SW480 (cell line): Measurements from ENCODE around the gene DNAH10.

Experiments
- DNase-seq: peaks from one replicate; pipeline ENCODE4 v3.0.0-alpha.2; 2016; ENCODE audit warnings: low spot score

DNAH10 gene

GRCh38 chr12:123761841-123762714 lies at the start of gene DNAH10:
DNAH10 (plus strand) TSS chr12:123762301; CDS start chr12:123762337, 36 bp downstream.
- DNase-seq: peak; percentile 26

- DNase-seq: no peak
These were observed 49.3 kb upstream of the DNAH10 start for GRCh38 chr12:123712780-123713319.

GRCh38 chr12:123713398-123713797 lies 48.7 kb upstream of the DNAH10 start:
- DNase-seq: no peak

GRCh38 chr12:123713823-123714585 lies 48.1 kb upstream of the DNAH10 start:
- DNase-seq: no peak

GRCh38 chr12:123715195-123715594 lies 46.9 kb upstream of the DNAH10 start:
- DNase-seq: no peak

GRCh38 chr12:123717350-123717749 lies 44.8 kb upstream of the DNAH10 start:
- no peak for DNase-seq

- no peak for DNase-seq
These were observed 41.8 kb upstream of the DNAH10 start for GRCh38 chr12:123720141-123720814.

GRCh38 chr12:123721245-123721644 lies 40.9 kb upstream of the DNAH10 start:
- DNase-seq: no peak

GRCh38 chr12:123723011-123723410 lies 39.1 kb upstream of the DNAH10 start:
- DNase-seq: no peak

GRCh38 chr12:123723765-123724164 lies 38.3 kb upstream of the DNAH10 start:
- DNase-seq: no peak

GRCh38 chr12:123726244-123726643 lies 35.9 kb upstream of the DNAH10 start:
- DNase-seq: no peak

- no peak for DNase-seq
These were observed 35.1 kb upstream of the DNAH10 start for GRCh38 chr12:123726962-123727361.

- no peak for DNase-seq
These were observed 34.2 kb upstream of the DNAH10 start for GRCh38 chr12:123727878-123728277.

- DNase-seq: no peak
These were observed 30.5 kb upstream of the DNAH10 start for GRCh38 chr12:123731596-123731995.

- no peak for DNase-seq
These were observed 29.9 kb upstream of the DNAH10 start for GRCh38 chr12:123732251-123732650.

- DNase-seq: no peak
These were observed 28.9 kb upstream of the DNAH10 start for GRCh38 chr12:123733229-123733628.

GRCh38 chr12:123734268-123734667 lies 27.8 kb upstream of the DNAH10 start:
- DNase-seq: no peak

- no peak for DNase-seq
These were observed 20.0 kb upstream of the DNAH10 start for GRCh38 chr12:123741937-123742572.

GRCh38 chr12:123743002-123743401 lies 19.1 kb upstream of the DNAH10 start:
- no peak for DNase-seq

GRCh38 chr12:123744836-123745235 lies 17.3 kb upstream of the DNAH10 start:
- no peak for DNase-seq

GRCh38 chr12:123747309-123747708 lies 14.8 kb upstream of the DNAH10 start:
- DNase-seq: no peak

- DNase-seq: no peak
These were observed 13.9 kb upstream of the DNAH10 start for GRCh38 chr12:123748161-123748560.
